HepG2 (cell line): Measurements from ENCODE around the gene ATP7B. TPM values are rescaled to one million over a fixed set of nuclear protein-coding genes. Genes with fewer than 3 reads are reported as not detected.

Experiments used
- ATAC-seq: fragments of 200-7000 bp; cut with Tn5 transposase; 3 replicates; pipeline ENCODE4 v1.9.1; 2020; ENCODE audit warnings: mild to moderate bottlenecking, moderate library complexity
- BruUV-seq: library from RNA; stranded (reverse); fragments of 400-500 nt; replicated peaks from 2 replicates; lab custom pipeline; 2021; lab: Mats Ljungman, UMichigan
- CTCF ChIA-PET: fragments of 300-600 bp; formaldehyde crosslinking; extraction: SDS; loops from one replicate; lab custom pipeline; 2021; ENCODE audit warnings: low total read pairs, inconsistent platforms, low intra/inter-chr PET ratio; lab: Yijun Ruan, JAX
- POLR2A ChIA-PET: fragments of 350-600 bp; sonication (Branson Sonifier 250); formaldehyde crosslinking; loops from one replicate; lab custom pipeline; 2020; ENCODE audit warnings: antibody characterized with exemption, inconsistent platforms; lab: Yijun Ruan, JAX
- DNase-seq: peaks from one replicate; pipeline ENCODE4 v3.0.0-alpha.2; 2015; ENCODE audit warnings: low spot score
- FAIRE-seq: peaks from 3 replicates; lab custom pipeline; 2011; peaks lifted over from hg19 to GRCh38; lab: Jason Lieb, UNC
- H2AFZ ChIP-seq: one replicate; pipeline ENCODE4 v1.6.1; 2011; ENCODE audit warnings: low read length, inconsistent platforms
- H3K27ac ChIP-seq: fragments of 300-600 bp; 3 replicates; pipeline ENCODE4 v1.8.0; 2011; ENCODE audit warnings: mixed run types, mild to moderate bottlenecking, mixed read lengths, low read length, inconsistent platforms; ENCODE audit not compliant: insufficient read depth; ENCODE audit errors: extremely low read length
- H3K27me3 ChIP-seq, 2 experiments: fragments of 200-600 bp in 1 of 2; 2 replicates in 1 of 2; 3 replicates in 1 of 2; pipeline versions ENCODE4 v1.6.0 to v1.8.0; 2011; ENCODE audit warnings: low read length in 2 of 2, mild to moderate bottlenecking in 2 of 2, moderate library complexity in 2 of 2, inconsistent platforms in 1 of 2; ENCODE audit not compliant: insufficient read depth in 2 of 2, control insufficient read depth in 1 of 2
- H3K36me3 ChIP-seq, 2 experiments: fragments of 200-600 bp in 1 of 2; replicated peaks in 1 of 2; 2 replicates in 1 of 2; 3 replicates in 1 of 2; pipeline versions ENCODE4 v1.5.1 to v1.8.0; 2011; ENCODE audit warnings: low read length in 2 of 2, inconsistent platforms in 1 of 2; ENCODE audit not compliant: insufficient read depth in 2 of 2, control insufficient read depth in 1 of 2
- H3K4me1 ChIP-seq: 2 replicates; pipeline ENCODE4 v1.5.1; 2012; ENCODE audit warnings: low read length, inconsistent platforms; ENCODE audit not compliant: insufficient read depth
- H3K4me2 ChIP-seq: 2 replicates; pipeline ENCODE4 v1.6.0; 2011; ENCODE audit warnings: low read depth, low read length, inconsistent platforms
- H3K4me3 ChIP-seq, 3 experiments: fragments of 200-600 bp in 1 of 3; sonication (generic), shearing (Covaris generic) in 1 of 3; replicated peaks in 1 of 3; 2 replicates each; pipeline ENCODE4 v1.5.1; 2011 to 2016; ENCODE audit warnings: low read length in 3 of 3, inconsistent platforms in 2 of 3, low read depth in 2 of 3, mild to moderate bottlenecking in 2 of 3, control low read depth in 1 of 3, mixed read lengths in 1 of 3; ENCODE audit not compliant: insufficient read depth in 1 of 3
- H3K79me2 ChIP-seq: one replicate; pipeline ENCODE4 v1.6.1; 2011; ENCODE audit warnings: low read length, inconsistent platforms; ENCODE audit not compliant: insufficient read depth
- H3K9ac ChIP-seq: 2 replicates; pipeline ENCODE4 v1.6.0; 2011; ENCODE audit warnings: mild to moderate bottlenecking, low read depth, low read length, inconsistent platforms; ENCODE audit not compliant: insufficient read depth
- H3K9me3 ChIP-seq: 2 replicates; pipeline ENCODE4 v1.5.1; 2012; ENCODE audit warnings: mild to moderate bottlenecking, low read length
- H4K20me1 ChIP-seq: 2 replicates; pipeline ENCODE4 v1.6.0; 2011; ENCODE audit warnings: inconsistent platforms, mild to moderate bottlenecking, low read length, moderate library complexity; ENCODE audit not compliant: insufficient read depth
- AGO2 ChIP-seq: fragments of 200-400 bp; formaldehyde crosslinking; optimal IDR thresholded peaks from 2 replicates; pipeline ENCODE3; 2017; ENCODE audit warnings: mild to moderate bottlenecking, low read depth, low read length, moderate library complexity
- FOXP4 ChIP-seq: sonication (generic); formaldehyde crosslinking; IDR thresholded peaks from 2 replicates; pipeline ENCODE4 v1.4.0; 2020; ENCODE audit warnings: missing genetic modification reagents
- GABPB1 ChIP-seq: IDR thresholded peaks from 2 replicates; pipeline ENCODE4 v1.6.1; 2016; ENCODE audit warnings: mild to moderate bottlenecking, missing genetic modification reagents, moderate library complexity, missing compliant biosample characterization
- HCFC1 ChIP-seq: fragments of 150-350 bp; IDR thresholded peaks from 2 replicates; pipeline ENCODE4 v1.6.1; 2014; ENCODE audit warnings: low read depth, low read length
- HOMEZ ChIP-seq: IDR thresholded peaks from 2 replicates; pipeline ENCODE4 v1.6.1; 2016; ENCODE audit warnings: low read depth
- MEIS2 ChIP-seq: sonication (generic); formaldehyde crosslinking; IDR thresholded peaks from 2 replicates; pipeline ENCODE4 v1.9.0; 2021; ENCODE audit warnings: mild to moderate bottlenecking, missing genetic modification reagents
- MIER2 ChIP-seq: IDR thresholded peaks from 2 replicates; pipeline ENCODE4 v1.6.1; 2016; ENCODE audit warnings: missing biosample characterization, missing genetic modification reagents
- PREB ChIP-seq: sonication (generic); formaldehyde crosslinking; IDR thresholded peaks from 2 replicates; pipeline ENCODE4 v1.4.0; 2020; ENCODE audit warnings: missing genetic modification reagents
- ZNF562 ChIP-seq: sonication (generic); formaldehyde crosslinking; IDR thresholded peaks from 2 replicates; pipeline ENCODE4 v1.8.0; 2022; ENCODE audit warnings: missing genetic modification reagents, borderline replicate concordance
- WGBS: methylation state at CpG from one replicate; pipeline ENCODE4 v1.1.6; 2017; ENCODE audit warnings: low lambda C conversion rate; 5-methylcytosine and 5-hydroxymethylcytosine counted together
- in situ Hi-C: cut with HindIII; loops from 2 replicates; pipeline ENCODE4 v1.10.0; 2017; ENCODE audit warnings: low pct_unique_long_range_greater_than_20kb; ENCODE audit not compliant: extremely low pct_ligation_motif_present
- intact Hi-C: fragments of 100-400 bp; cut with micrococcal nuclease; formaldehyde crosslinking; loops from one replicate; pipeline ENCODE4 v1.10.0; 2022; ENCODE audit not compliant: unreplicated experiment
- polyA plus RNA-seq, 8 experiments: library from polyadenylated mRNA; depleted of rRNA in 3 of 8; stranded (reverse) in 7 of 8; unstranded in 1 of 8; fragments of >200 nt; fragmentation: Illumina TruSeq in 4 of 8; extraction: Trizol in 4 of 8; gene quantifications; 2 replicates each; pipeline versions ENCODE4 v1.2.1 to v1.2.3, GENCODE V29; 2011 to 2016; ENCODE audit warnings: low read depth in 4 of 8, missing spikeins in 1 of 8, mixed read lengths in 1 of 8; ENCODE audit not compliant: insufficient read depth in 1 of 8
- total RNA-seq, 5 experiments: library from RNA; depleted of rRNA; stranded (reverse); fragments of >200 nt; fragmentation: Illumina TruSeq; extraction: Trizol; gene quantifications; 2 replicates each; pipeline ENCODE4 v1.2.3, GENCODE V29; 2016; ENCODE audit warnings: low read depth in 1 of 5

Gene ATP7B
- total and polyA plus RNA-seq, 2 of the 13 experiments (the other 11 are each of a cell fraction or from before 2014, with no cell fraction given): 31.8 to 57.4 TPM

- in situ Hi-C loops: no loop called here
- no TSS peak for BruUV-seq
- Histone ChIP-seq H3K4me2 (no peak overlapping the region), H2AFZ (no peak overlapping the region), H3K9me3 (no peaks in the 10 kb centered on the region), H3K27ac (no peak overlapping the region), H4K20me1 (no peaks in the 10 kb centered on the region), H3K27me3 (no peaks in the 10 kb centered on the region), H3K79me2 (no peaks in the 10 kb centered on the region), H3K4me3 (no peak overlapping the region), H3K9ac (no peak overlapping the region), H3K4me1 (no peaks in the 10 kb centered on the region), H3K36me3 (peaks cover 29 to 85% of the 10 kb centered on the region in 2 experiments)
- no peak for ATAC-seq
- ChIA-PET POLR2A (no interaction called here), CTCF (no interaction called here)
- FAIRE-seq: no peak
- no peak for DNase-seq
- WGBS: 96% methylated on average over 5 of the region's 5 CpGs
- intact Hi-C loops: no loop called here
- TF ChIP-seq GABPB1 (CRISPR knock-in tag): no peak
- TF ChIP-seq FOXP4 (CRISPR knock-in tag): no peak
- TF ChIP-seq MIER2: no peak
- TF ChIP-seq MEIS2 (CRISPR knock-in tag): no peak
- TF ChIP-seq AGO2: no peak
- TF ChIP-seq ZNF562: no peak
- no peak for TF ChIP-seq HCFC1
- TF ChIP-seq PREB (CRISPR knock-in tag): no peak
- TF ChIP-seq HOMEZ (CRISPR knock-in tag): no peak
Observed at GRCh38 chr13:51950722-51951121, 60.5 kb downstream of the ATP7B start.
